Measurements from ENCODE around the gene AHRR. TPM values are rescaled to one million over a fixed set of nuclear protein-coding genes. Genes with fewer than 3 reads are reported as not detected.
"Not testable (repeated sequence)": the region's sequence is repeated elsewhere in the genome, so short reads cannot be mapped to it uniquely, and the experiment has no call there.

Gene AHRR
- total and polyA plus RNA-seq, 2 donors = 0.34 to 0.52 TPM

DNA sequence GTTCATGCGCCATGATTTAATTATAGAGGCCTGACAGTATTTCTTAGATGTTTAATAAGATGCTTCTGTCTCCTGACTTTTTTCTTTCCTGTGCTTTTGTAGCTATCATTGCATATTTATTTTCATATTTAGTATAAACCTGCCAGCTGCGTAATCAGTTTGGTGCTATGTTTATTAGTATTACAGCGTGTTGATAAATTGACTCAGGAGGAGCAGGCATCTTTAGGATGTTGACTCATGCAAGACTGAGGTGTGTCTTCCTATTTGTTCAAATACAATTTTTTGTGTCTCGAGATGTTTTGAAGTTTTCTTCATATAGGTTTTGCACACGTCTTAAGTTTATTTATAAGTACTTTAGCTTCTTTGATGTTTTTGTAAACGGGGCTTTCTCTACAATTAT lies 85.5 kb downstream of the AHRR start:
- Histone ChIP-seq H3K27ac (ENCODE audit: low read depth in 1 of 2, low read length in 1 of 2) (no peak overlapping the region), H3K4me1 (ENCODE audit: control insufficient read depth in 2 of 2, insufficient read depth in 2 of 2, low read length in 2 of 2) (peaks cover 0 to 3% of the 10 kb centered on the region in 2 donors), H3K9me3 (ENCODE audit: control insufficient read depth in 2 of 2, insufficient read depth in 1 of 2, low read length in 1 of 2) (no peaks in the 10 kb centered on the region), H3K27me3 (ENCODE audit: control insufficient read depth in 2 of 2, insufficient read depth in 1 of 2, low read length in 1 of 2) (no peaks in the 10 kb centered on the region), H3K4me3 (ENCODE audit: low read length in 2 of 2) (no peak overlapping the region), H3K36me3 (ENCODE audit: control insufficient read depth in 2 of 2, insufficient read depth in 2 of 2, low read length in 1 of 2) (no peaks in the 10 kb centered on the region)
- WGBS = 86% methylated on average over 6 of the region's 6 CpGs
- DNase-seq (ENCODE audit: low read depth in 6 of 9, low spot score in 9 of 9) = no peak

DNA sequence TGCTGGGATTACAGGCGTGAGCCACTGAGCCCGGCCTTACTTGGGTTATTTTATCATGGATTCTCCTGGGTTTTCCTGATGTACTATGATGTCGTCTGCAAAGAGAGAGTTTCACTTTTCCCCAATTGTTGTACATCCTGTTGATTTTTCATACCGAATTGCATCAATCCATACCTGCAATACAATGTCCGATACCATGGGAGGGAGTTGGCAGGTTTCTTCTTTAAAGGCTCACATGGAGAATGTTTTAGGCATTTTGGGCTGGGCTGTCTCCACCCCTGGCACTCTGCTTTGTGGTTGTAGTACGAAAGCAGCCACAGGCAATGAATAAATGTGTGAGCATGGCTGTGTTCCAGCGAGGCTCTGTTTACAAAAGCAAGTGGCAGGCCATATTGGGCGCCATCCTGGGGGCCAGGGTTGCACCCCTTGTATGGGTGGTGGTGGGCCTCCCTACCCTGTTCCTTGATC lies 86.3 kb downstream of the AHRR start:
- Histone ChIP-seq H3K9me3 (ENCODE audit: control insufficient read depth in 2 of 2, insufficient read depth in 1 of 2, low read length in 1 of 2) (no peaks in the 10 kb centered on the region), H3K4me1 (ENCODE audit: control insufficient read depth in 2 of 2, insufficient read depth in 2 of 2, low read length in 2 of 2) (peaks cover 0 to 2% of the 10 kb centered on the region in 2 donors), H3K36me3 (ENCODE audit: control insufficient read depth in 2 of 2, insufficient read depth in 2 of 2, low read length in 1 of 2) (no peaks in the 10 kb centered on the region), H3K4me3 (ENCODE audit: low read length in 2 of 2) (no peak overlapping the region), H3K27ac (ENCODE audit: low read depth in 1 of 2, low read length in 1 of 2) (no peak overlapping the region), H3K27me3 (ENCODE audit: control insufficient read depth in 2 of 2, insufficient read depth in 1 of 2, low read length in 1 of 2) (no peaks in the 10 kb centered on the region)
- WGBS = 88% methylated on average over 8 of the region's 8 CpGs
- no peak for DNase-seq (ENCODE audit: low read depth in 6 of 9, low spot score in 9 of 9)

DNA sequence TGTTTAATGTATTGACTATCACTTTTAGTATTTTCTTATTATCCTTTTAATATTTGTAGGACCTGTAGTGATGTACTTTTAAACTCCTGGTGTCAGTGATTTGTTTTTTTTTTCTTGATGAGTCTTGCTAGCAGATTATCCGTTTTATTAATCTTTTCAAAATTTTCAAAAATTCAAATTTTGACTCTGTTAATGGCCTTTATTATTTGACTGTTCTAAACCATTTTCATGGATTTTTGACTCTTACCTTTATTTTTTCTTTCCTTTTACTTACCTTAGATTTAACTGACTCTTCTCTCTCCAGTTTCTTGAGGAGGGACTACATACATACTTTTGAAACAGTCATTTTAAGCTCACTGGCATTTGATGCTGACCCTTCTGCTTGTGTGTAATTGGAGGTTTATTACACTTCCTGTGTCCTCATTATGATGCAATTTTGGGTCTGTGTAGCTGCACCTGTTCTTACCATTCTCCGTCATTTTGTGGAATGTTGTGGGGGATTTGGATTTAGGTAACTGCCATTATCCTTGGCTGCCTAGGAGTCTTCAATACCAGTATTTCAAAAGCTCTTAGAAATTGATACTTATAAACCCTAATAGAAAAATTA lies 89.5 kb downstream of the AHRR start:
- H3K4me1 ChIP-seq (ENCODE audit: control insufficient read depth in 2 of 2, insufficient read depth in 2 of 2, low read length in 2 of 2) = peaks cover 0 to 12% of the 10 kb centered on the region in 2 donors
- H3K27me3 ChIP-seq (ENCODE audit: control insufficient read depth in 2 of 2, insufficient read depth in 1 of 2, low read length in 1 of 2) = no peaks in the 10 kb centered on the region
- H3K4me3 ChIP-seq (ENCODE audit: low read length in 2 of 2) = no peak overlapping the region
- WGBS = 94% methylated on average over 2 of the region's 2 CpGs
- H3K9me3 ChIP-seq (ENCODE audit: control insufficient read depth in 2 of 2, insufficient read depth in 1 of 2, low read length in 1 of 2) = no peaks in the 10 kb centered on the region
- no peak for DNase-seq (ENCODE audit: low read depth in 6 of 9, low spot score in 9 of 9)
- no peaks in the 10 kb centered on the region for H3K36me3 ChIP-seq (ENCODE audit: control insufficient read depth in 2 of 2, insufficient read depth in 2 of 2, low read length in 1 of 2)
- no peak overlapping the region for H3K27ac ChIP-seq (ENCODE audit: low read depth in 1 of 2, low read length in 1 of 2)

- WGBS = 95% methylated on average over 13 of the region's 13 CpGs
- Histone ChIP-seq H3K4me1 (ENCODE audit: control insufficient read depth in 2 of 2, insufficient read depth in 2 of 2, low read length in 2 of 2) (peaks cover 0 to 18% of the 10 kb centered on the region in 2 donors), H3K36me3 (ENCODE audit: control insufficient read depth in 2 of 2, insufficient read depth in 2 of 2, low read length in 1 of 2) (no peaks in the 10 kb centered on the region), H3K27me3 (ENCODE audit: control insufficient read depth in 2 of 2, insufficient read depth in 1 of 2, low read length in 1 of 2) (no peaks in the 10 kb centered on the region), H3K27ac (ENCODE audit: low read depth in 1 of 2, low read length in 1 of 2) (no peak overlapping the region), H3K9me3 (ENCODE audit: control insufficient read depth in 2 of 2, insufficient read depth in 1 of 2, low read length in 1 of 2) (no peaks in the 10 kb centered on the region), H3K4me3 (ENCODE audit: low read length in 2 of 2) (no peak overlapping the region)
- no peak for DNase-seq (ENCODE audit: low read depth in 6 of 9, low spot score in 9 of 9)
Measured at GRCh38 chr5:411728-412127, 90.2 kb downstream of the AHRR start.

DNA sequence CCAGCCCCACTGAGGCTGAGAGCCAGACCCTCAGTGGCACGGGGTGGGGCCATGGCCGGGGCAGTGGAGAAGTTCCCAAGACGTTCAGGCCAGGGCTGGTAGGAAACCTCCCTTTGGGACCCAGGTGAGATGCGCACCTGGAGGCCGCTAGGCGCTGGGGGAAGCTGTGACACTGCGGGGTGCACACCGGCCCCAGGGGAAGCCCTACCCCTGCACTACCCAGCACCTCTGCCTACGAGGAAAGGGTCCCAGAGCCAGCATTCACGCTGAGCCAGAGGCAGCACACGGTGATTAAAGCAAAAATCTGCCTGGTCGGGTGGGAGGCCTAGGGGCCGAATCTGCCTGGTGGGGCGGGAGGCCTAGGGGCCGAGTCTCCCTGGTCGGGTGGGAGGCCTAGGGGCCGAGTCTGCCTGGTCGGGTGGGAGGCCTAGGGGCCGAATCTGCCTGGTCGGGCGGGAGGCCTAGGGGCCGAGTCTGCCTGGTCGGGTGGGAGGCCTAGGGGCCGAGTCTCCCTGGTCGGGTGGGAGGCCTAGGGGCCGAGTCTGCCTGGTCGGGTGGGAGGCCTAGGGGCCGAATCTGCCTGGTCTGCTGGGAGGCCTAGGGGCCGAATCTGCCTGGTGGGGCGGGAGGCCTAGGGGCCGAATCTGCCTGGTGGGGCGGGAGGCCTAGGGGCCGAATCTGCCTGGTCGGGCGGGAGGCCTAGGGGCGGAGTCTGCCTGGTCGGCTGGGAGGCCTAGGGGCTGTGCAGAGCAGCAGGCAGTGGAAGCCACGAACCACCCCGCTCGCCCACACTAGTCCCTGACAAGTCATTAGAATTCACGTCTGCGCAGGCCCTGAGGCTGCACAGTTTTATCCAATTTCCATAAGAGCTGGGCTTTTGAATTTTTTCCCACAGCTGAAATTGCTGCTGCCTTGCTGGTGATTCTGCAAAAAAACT lies 93.7 kb downstream of the AHRR start:
- H3K36me3 ChIP-seq (ENCODE audit: control insufficient read depth in 2 of 2, insufficient read depth in 2 of 2, low read length in 1 of 2); H3K27me3 ChIP-seq (ENCODE audit: control insufficient read depth in 2 of 2, insufficient read depth in 1 of 2, low read length in 1 of 2); DNase-seq (ENCODE audit: low read depth in 6 of 9, low spot score in 9 of 9); H3K4me3 ChIP-seq (ENCODE audit: low read length in 2 of 2); H3K9me3 ChIP-seq (ENCODE audit: control insufficient read depth in 2 of 2, insufficient read depth in 1 of 2, low read length in 1 of 2); H3K27ac ChIP-seq (ENCODE audit: low read depth in 1 of 2, low read length in 1 of 2): not testable (repeated sequence)
- H3K4me1 ChIP-seq (ENCODE audit: control insufficient read depth in 2 of 2, insufficient read depth in 2 of 2, low read length in 2 of 2) = peaks cover 0 to 18% of the 10 kb centered on the region in 2 donors
- 90% methylated on average over 42 of the region's 42 CpGs for WGBS

DNA sequence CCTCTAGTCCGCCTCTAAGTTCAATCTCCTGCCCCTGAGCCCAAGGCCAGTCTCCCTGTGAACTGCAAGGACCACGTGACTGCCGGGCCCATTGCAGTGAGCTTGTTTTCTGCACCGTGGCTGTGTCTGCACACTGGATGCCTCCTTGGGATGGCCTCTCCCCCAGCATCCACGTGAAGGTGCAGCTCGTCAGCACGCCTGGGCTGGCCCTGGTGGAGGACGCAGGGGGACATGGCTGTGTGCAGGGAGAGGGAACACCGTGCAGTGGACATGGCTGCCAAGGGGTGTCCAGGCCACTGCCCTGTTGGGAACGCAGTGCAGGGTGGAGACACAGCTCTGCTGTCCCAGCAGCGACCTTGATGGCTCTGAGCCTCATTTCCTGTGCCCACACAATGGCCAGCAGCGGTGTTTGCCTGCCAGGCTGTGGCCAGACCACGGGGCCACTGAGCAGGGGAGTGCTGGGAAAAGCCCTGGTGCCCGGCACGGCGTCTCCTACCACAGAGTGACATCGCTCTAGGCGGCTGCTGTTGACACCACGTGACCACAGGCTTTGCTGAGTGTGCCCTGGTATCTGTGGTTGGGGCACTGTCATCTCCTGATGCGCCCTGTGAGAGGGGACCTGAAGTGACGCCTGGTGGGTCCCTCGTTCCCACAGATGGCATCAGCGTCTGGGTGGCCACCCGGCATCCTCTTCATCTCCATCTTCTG lies 94.6 kb downstream of the AHRR start:
- no peaks in the 10 kb centered on the region for H3K36me3 ChIP-seq (ENCODE audit: control insufficient read depth in 2 of 2, insufficient read depth in 2 of 2, low read length in 1 of 2)
- DNase-seq (ENCODE audit: low read depth in 6 of 9, low spot score in 9 of 9) = peak in 2 of 9 donors; percentile 34 to 63
- H3K4me3 ChIP-seq (ENCODE audit: low read length in 2 of 2) = no peak overlapping the region
- no peak overlapping the region for H3K27ac ChIP-seq (ENCODE audit: low read depth in 1 of 2, low read length in 1 of 2)
- H3K27me3 ChIP-seq (ENCODE audit: control insufficient read depth in 2 of 2, insufficient read depth in 1 of 2, low read length in 1 of 2) = no peaks in the 10 kb centered on the region
- H3K4me1 ChIP-seq (ENCODE audit: control insufficient read depth in 2 of 2, insufficient read depth in 2 of 2, low read length in 2 of 2) = peaks cover 0 to 18% of the 10 kb centered on the region in 2 donors
- H3K9me3 ChIP-seq (ENCODE audit: control insufficient read depth in 2 of 2, insufficient read depth in 1 of 2, low read length in 1 of 2) = peaks cover 0 to 5% of the 10 kb centered on the region in 2 donors
- WGBS = 87% methylated on average over 24 of the region's 24 CpGs

DNA sequence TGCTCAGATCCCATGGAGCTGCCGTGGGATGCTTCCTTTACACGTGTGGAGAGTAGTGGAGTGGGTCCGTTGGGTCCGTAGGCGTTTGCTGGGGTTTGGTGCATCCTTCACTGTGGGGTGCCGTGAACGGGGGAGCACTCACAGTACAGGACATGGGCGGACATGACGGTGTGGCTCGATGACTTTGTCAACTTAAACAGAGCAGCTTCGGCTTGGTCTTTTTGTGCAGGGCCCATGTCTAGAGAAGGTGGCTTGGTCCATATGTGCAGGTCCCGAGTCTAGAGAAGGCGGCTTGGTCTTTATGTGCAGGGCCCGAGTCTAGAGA lies 95.1 kb downstream of the AHRR start:
- Histone ChIP-seq H3K4me3 (ENCODE audit: low read length in 2 of 2) (no peak overlapping the region), H3K27ac (ENCODE audit: low read depth in 1 of 2, low read length in 1 of 2) (no peak overlapping the region), H3K27me3 (ENCODE audit: control insufficient read depth in 2 of 2, insufficient read depth in 1 of 2, low read length in 1 of 2) (no peaks in the 10 kb centered on the region), H3K9me3 (ENCODE audit: control insufficient read depth in 2 of 2, insufficient read depth in 1 of 2, low read length in 1 of 2) (peaks cover 0 to 5% of the 10 kb centered on the region in 2 donors), H3K4me1 (ENCODE audit: control insufficient read depth in 2 of 2, insufficient read depth in 2 of 2, low read length in 2 of 2) (peaks cover 0 to 18% of the 10 kb centered on the region in 2 donors), H3K36me3 (ENCODE audit: control insufficient read depth in 2 of 2, insufficient read depth in 2 of 2, low read length in 1 of 2) (no peaks in the 10 kb centered on the region)
- no peak for DNase-seq (ENCODE audit: low read depth in 6 of 9, low spot score in 9 of 9)
- WGBS = 96% methylated on average over 14 of the region's 14 CpGs

DNA sequence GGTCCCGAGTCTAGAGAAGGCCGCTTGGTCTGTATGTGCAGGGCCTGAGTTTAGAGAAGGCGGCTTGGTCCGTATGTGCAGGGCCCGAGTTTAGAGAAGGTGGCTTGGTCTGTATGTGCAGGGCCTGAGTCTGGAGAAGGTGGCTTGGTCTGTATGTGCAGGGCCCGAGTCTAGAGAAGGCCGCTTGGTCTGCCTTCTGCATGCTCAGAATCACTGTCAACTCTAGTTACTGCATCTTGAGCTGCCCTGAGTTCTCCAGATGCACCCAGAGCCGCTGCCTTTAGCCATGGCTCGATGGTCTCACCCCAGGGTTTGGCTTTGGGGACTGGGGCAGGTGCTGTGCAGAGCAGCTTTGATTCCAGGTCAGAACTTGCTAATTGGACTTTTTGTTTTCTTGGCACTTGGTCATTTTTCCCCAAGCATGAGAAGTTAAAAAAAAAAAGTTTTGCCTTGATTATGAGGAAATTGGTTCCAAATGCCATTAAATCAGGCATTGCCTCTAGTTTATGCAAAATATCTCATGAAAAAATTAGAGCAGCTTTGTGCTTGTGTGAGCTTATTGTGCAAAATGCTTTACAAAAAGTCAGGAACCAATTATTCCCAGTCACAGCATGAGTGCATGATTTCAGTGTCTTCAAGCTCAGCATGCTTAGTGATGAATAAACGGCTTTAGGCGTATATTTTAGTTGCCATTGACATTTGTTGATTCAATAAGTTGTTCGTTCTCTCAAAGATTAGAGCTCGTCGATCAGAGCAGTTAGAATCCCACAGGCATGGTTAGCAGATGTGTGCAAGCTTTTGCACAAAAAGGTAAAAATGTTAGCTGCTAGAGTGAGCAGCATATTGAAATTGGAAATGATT lies 96.0 kb downstream of the AHRR start:
- H3K27ac ChIP-seq (ENCODE audit: low read depth in 1 of 2, low read length in 1 of 2) = no peak overlapping the region
- no peak overlapping the region for H3K4me3 ChIP-seq (ENCODE audit: low read length in 2 of 2)
- no peaks in the 10 kb centered on the region for H3K36me3 ChIP-seq (ENCODE audit: control insufficient read depth in 2 of 2, insufficient read depth in 2 of 2, low read length in 1 of 2)
- H3K4me1 ChIP-seq (ENCODE audit: control insufficient read depth in 2 of 2, insufficient read depth in 2 of 2, low read length in 2 of 2) = peaks cover 0 to 25% of the 10 kb centered on the region in 2 donors
- H3K27me3 ChIP-seq (ENCODE audit: control insufficient read depth in 2 of 2, insufficient read depth in 1 of 2, low read length in 1 of 2) = no peaks in the 10 kb centered on the region
- 97% methylated on average over 14 of the region's 14 CpGs for WGBS
- peaks cover 0 to 5% of the 10 kb centered on the region in 2 donors for H3K9me3 ChIP-seq (ENCODE audit: control insufficient read depth in 2 of 2, insufficient read depth in 1 of 2, low read length in 1 of 2)
- DNase-seq (ENCODE audit: low read depth in 6 of 9, low spot score in 9 of 9) = no peak

Measured in thymus (tissue), 11 donors.